GM21528 (cell line): ENCODE results near the gene PAM.
"Not testable (repeated sequence)": the region's sequence is repeated elsewhere in the genome, so short reads cannot be mapped to it uniquely, and the experiment has no call there.

Source experiments
- ATAC-seq: cut with Tn5 transposase; IDR thresholded peaks from one replicate; pipeline ENCODE4 v1.9.1; 2021; ENCODE audit warnings: mild to moderate bottlenecking, moderate library complexity; ENCODE audit not compliant: unreplicated experiment, low FRiP score

Gene PAM

GRCh38 chr5:102971676-102972293 lies 216.7 kb downstream of the PAM start:
- ATAC-seq = peak; percentile 57

- no peak for ATAC-seq
Measured at GRCh38 chr5:102974177-102974576, 219.1 kb downstream of the PAM start.

GRCh38 chr5:102975045-102975444 lies 219.9 kb downstream of the PAM start:
- ATAC-seq = no peak

GRCh38 chr5:102975457-102976182 lies 220.5 kb downstream of the PAM start:
- ATAC-seq = no peak

GRCh38 chr5:102981957-102982635 lies 227.0 kb downstream of the PAM start:
- no peak for ATAC-seq

- no peak for ATAC-seq
Measured at GRCh38 chr5:102986074-102986473, 231.0 kb downstream of the PAM start.

- no peak for ATAC-seq
Measured at GRCh38 chr5:102988459-102988858, 233.4 kb downstream of the PAM start.

GRCh38 chr5:102991802-102992201 lies 236.7 kb downstream of the PAM start:
- ATAC-seq = no peak

GRCh38 chr5:102996011-102996575 lies 241.0 kb downstream of the PAM start:
- no peak for ATAC-seq

- ATAC-seq = no peak
Measured at GRCh38 chr5:102998224-102998623, 243.1 kb downstream of the PAM start.

- no peak for ATAC-seq
Measured at GRCh38 chr5:102999191-102999590, 244.1 kb downstream of the PAM start.

- not testable (repeated sequence) for ATAC-seq
Measured at GRCh38 chr5:102999621-103000020, 244.5 kb downstream of the PAM start.

- no peak for ATAC-seq
Measured at GRCh38 chr5:103000089-103000488, 245.0 kb downstream of the PAM start.

- ATAC-seq = no peak
Measured at GRCh38 chr5:103003872-103004271, 248.8 kb downstream of the PAM start.

GRCh38 chr5:103005276-103005675 lies 250.2 kb downstream of the PAM start:
- ATAC-seq = no peak

GRCh38 chr5:103006921-103007320 lies 251.8 kb downstream of the PAM start:
- no peak for ATAC-seq

GRCh38 chr5:103010168-103010567 lies 255.1 kb downstream of the PAM start:
- no peak for ATAC-seq

GRCh38 chr5:103013933-103014552 lies 258.9 kb downstream of the PAM start:
- ATAC-seq = no peak

- ATAC-seq = no peak
Measured at GRCh38 chr5:103014983-103015382, 259.9 kb downstream of the PAM start.

- no peak for ATAC-seq
Measured at GRCh38 chr5:103016167-103016566, 261.1 kb downstream of the PAM start.

- ATAC-seq = no peak
Measured at GRCh38 chr5:103019804-103020203, 264.7 kb downstream of the PAM start.
